Natural killer cell treated with Interleukin-12 subunit alpha and Interleukin-12 subunit beta and Interleukin-15 and Interleukin-18, amount 100 ng/mL, for 72 hours (primary cell): ENCODE measurements around the gene RIPK4. TPM values are rescaled to one million over a fixed set of nuclear protein-coding genes. Genes with fewer than 3 reads are reported as not detected.

Source experiments
- ATAC-seq, 2 donors: fragments of 150-1000 bp; cut with Tn5 transposase in 1 of 2; sonication (Bioruptor Pico), chemical (Tn5 transposase) in 1 of 2; 2 replicates each; pipeline ENCODE4 v1.10.0; 2021
- DNase-seq: peaks from one replicate; pipeline ENCODE4 v3.0.0; 2022; ENCODE audit warnings: low spot score
- H3K27ac Mint-ChIP-seq, 2 donors: 1 replicate in 1 of 2; 2 replicates in 1 of 2; pipeline ENCODE4 v1.8.0; 2022; ENCODE audit warnings: mixed read lengths in 2 of 2, mild to moderate bottlenecking in 1 of 2, moderate library complexity in 1 of 2
- H3K27me3 Mint-ChIP-seq, 2 donors: 1 replicate in 1 of 2; 2 replicates in 1 of 2; pipeline ENCODE4 v1.8.0; 2022; ENCODE audit warnings: mixed read lengths in 2 of 2
- H3K36me3 Mint-ChIP-seq: one replicate; pipeline ENCODE4 v1.8.0; 2022; ENCODE audit warnings: mixed read lengths
- H3K4me1 Mint-ChIP-seq, 2 donors: 1 replicate in 1 of 2; 2 replicates in 1 of 2; pipeline ENCODE4 v1.8.0; 2022; ENCODE audit warnings: low read depth in 2 of 2, mixed read lengths in 2 of 2, mild to moderate bottlenecking in 1 of 2
- H3K4me3 Mint-ChIP-seq: one replicate; pipeline ENCODE4 v1.8.0; 2022; ENCODE audit warnings: mixed read lengths
- H3K9me3 Mint-ChIP-seq: 2 replicates; pipeline ENCODE4 v1.8.0; 2022; ENCODE audit warnings: mixed read lengths
- total RNA-seq, 2 donors: library from RNA; stranded (reverse); gene quantifications; one replicate each; pipeline ENCODE4 v1.2.3, GENCODE V29; 2022

The RIPK4 gene
- total RNA-seq: under 1 TPM in 1 of 2 donors, not detected in 1; 0.11 TPM

DNA sequence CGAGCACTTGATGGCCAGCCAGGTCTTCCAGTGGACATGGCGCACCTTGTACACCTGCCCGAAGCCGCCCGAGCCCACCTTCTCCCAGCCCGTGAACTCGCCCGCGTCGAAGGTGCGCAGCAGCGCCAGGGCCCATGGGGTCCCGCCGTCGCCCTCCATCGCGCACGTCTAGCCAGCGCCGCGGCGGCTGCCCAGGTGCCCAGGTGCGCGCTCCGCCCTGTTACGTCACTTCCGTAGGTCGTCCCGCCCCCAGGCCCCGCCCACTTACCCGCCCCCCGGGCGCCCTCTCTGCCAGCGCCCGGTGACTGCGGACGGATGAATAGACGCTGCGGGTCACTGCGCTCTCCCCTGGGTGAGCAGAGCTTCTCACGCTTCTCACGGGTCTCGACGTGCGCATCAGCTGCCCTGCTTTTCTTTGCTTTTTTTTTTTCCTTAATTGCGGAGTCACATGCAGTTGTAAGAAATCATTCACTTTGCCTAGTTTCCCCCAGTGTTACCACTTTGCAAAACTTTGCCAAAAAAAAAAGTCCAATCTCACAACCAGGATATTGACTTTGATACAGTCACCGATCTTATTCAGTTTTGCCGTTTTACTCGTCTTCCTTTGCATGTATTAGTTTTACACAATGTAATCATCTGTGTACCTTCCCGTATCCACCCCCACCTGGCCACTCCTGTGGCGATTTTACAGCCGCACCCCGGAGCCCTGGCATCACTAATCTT lies at the start of gene RIPK4:
RIPK4 (minus strand) TSS at position 170 of the 723 bp plus-strand sequence; CDS start at position 159, 11 bp downstream.
- ATAC-seq: peak; percentile 31 to 65
- peaks cover 21 to 22% of the 10 kb centered on the region in 2 donors for H3K4me1 Mint-ChIP-seq
- no peaks in the 10 kb centered on the region for H3K9me3 Mint-ChIP-seq
- H3K36me3 Mint-ChIP-seq: peaks cover 10% of the 10 kb centered on the region
- peaks cover 54 to 64% of the 10 kb centered on the region in 2 donors for H3K27me3 Mint-ChIP-seq
- peak within 1 kb of the TSS; percentile 60 for H3K4me3 Mint-ChIP-seq
- H3K27ac Mint-ChIP-seq: no peak within 1 kb of the TSS
- DNase-seq: no peak

GRCh38 chr21:41815652-41816582 lies 49.1 kb upstream of the RIPK4 start:
- H3K36me3 Mint-ChIP-seq: peaks cover 9% of the 10 kb centered on the region
- H3K9me3 Mint-ChIP-seq: no peaks in the 10 kb centered on the region
- ATAC-seq: peak; percentile 32 to 53
- no peak overlapping the region for H3K4me3 Mint-ChIP-seq
- DNase-seq: no peak
- no peak overlapping the region for H3K27ac Mint-ChIP-seq
- H3K27me3 Mint-ChIP-seq: no peaks in the 10 kb centered on the region
- H3K4me1 Mint-ChIP-seq: peaks cover 0 to 2% of the 10 kb centered on the region in 2 donors

DNA sequence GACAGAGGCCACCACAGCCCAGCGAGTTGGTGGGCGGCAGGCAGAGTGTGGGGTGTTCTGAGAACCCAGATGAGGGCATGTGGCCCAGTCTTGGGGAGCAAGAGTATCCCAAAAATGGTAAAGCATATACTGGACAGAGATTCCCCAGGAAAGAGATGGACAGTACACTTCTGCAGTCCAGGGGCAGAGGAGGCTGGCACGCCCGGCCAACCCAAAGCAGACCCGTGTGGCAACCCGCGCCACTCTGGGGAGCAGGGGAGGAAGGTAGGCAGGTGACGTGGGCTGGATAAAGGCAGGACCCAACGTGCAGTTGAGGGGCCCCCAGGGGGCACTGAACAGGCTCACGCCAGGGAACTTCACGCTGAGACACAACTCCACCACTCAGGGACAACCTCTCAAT lies 46.4 kb upstream of the RIPK4 start:
- no peak for DNase-seq
- no peak for ATAC-seq
- Mint-ChIP-seq H3K36me3 (peaks cover 13% of the 10 kb centered on the region), H3K27ac (no peak overlapping the region), H3K4me3 (no peak overlapping the region), H3K9me3 (no peaks in the 10 kb centered on the region), H3K27me3 (no peaks in the 10 kb centered on the region), H3K4me1 (peaks cover 0 to 2% of the 10 kb centered on the region in 2 donors)

GRCh38 chr21:41812679-41813078 lies 45.8 kb upstream of the RIPK4 start:
- no peaks in the 10 kb centered on the region for H3K9me3 Mint-ChIP-seq
- no peak overlapping the region for H3K4me3 Mint-ChIP-seq
- ATAC-seq (no peak), DNase-seq (no peak)
- no peaks in the 10 kb centered on the region for H3K27me3 Mint-ChIP-seq
- H3K4me1 Mint-ChIP-seq: peaks cover under 1 to 2% of the 10 kb centered on the region in 2 donors
- H3K36me3 Mint-ChIP-seq: peaks cover 13% of the 10 kb centered on the region
- no peak overlapping the region for H3K27ac Mint-ChIP-seq

- Mint-ChIP-seq H3K4me3 (no peak overlapping the region), H3K27me3 (no peaks in the 10 kb centered on the region), H3K4me1 (peaks cover 11% of the 10 kb centered on the region in 2 donors), H3K36me3 (peaks cover 20% of the 10 kb centered on the region), H3K27ac (no peak overlapping the region), H3K9me3 (peaks cover 6% of the 10 kb centered on the region)
- ATAC-seq (no peak), DNase-seq (no peak)
Observed at GRCh38 chr21:41810597-41810932, 43.7 kb upstream of the RIPK4 start.

GRCh38 chr21:41809891-41810596 lies 43.2 kb upstream of the RIPK4 start:
- H3K4me3 Mint-ChIP-seq: no peak overlapping the region
- peaks cover 18% of the 10 kb centered on the region for H3K36me3 Mint-ChIP-seq
- no peaks in the 10 kb centered on the region for H3K27me3 Mint-ChIP-seq
- H3K9me3 Mint-ChIP-seq: peaks cover 6% of the 10 kb centered on the region
- H3K27ac Mint-ChIP-seq: no peak overlapping the region
- ATAC-seq: no peak
- peaks cover 11 to 13% of the 10 kb centered on the region in 2 donors for H3K4me1 Mint-ChIP-seq
- DNase-seq: no peak

GRCh38 chr21:41808846-41809245 lies 42.0 kb upstream of the RIPK4 start:
- no peaks in the 10 kb centered on the region for H3K27me3 Mint-ChIP-seq
- peaks cover 11 to 17% of the 10 kb centered on the region in 2 donors for H3K4me1 Mint-ChIP-seq
- H3K27ac Mint-ChIP-seq: no peak overlapping the region
- ATAC-seq (no peak), DNase-seq (no peak)
- peaks cover 6% of the 10 kb centered on the region for H3K9me3 Mint-ChIP-seq
- H3K4me3 Mint-ChIP-seq: no peak overlapping the region
- H3K36me3 Mint-ChIP-seq: peaks cover 12% of the 10 kb centered on the region

DNA sequence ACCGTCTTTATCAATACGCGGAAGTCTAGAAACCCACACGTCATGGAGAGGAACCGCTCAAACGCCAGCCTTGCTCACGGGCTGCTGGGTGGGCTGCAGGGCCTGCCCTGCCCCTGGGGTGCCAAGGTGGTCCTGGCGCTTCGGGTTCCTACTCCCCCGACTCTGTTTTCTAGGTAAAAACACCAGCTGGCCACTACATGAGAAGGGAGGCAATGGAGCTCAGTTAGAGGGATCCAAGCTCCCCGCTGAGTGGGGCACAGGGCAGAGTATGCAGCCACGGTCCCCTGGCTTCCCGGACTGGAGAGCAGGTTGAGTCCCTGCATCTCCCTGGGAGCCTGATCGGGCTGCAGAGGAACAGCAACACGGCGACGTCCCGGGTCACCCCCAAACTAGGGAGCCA lies 41.2 kb upstream of the RIPK4 start:
- H3K27me3 Mint-ChIP-seq: no peaks in the 10 kb centered on the region
- ATAC-seq (no peak), DNase-seq (no peak)
- H3K4me3 Mint-ChIP-seq: no peak overlapping the region
- H3K9me3 Mint-ChIP-seq: peaks cover 6% of the 10 kb centered on the region
- H3K4me1 Mint-ChIP-seq: peaks cover 11 to 17% of the 10 kb centered on the region in 2 donors
- H3K36me3 Mint-ChIP-seq: peaks cover 12% of the 10 kb centered on the region
- no peak overlapping the region for H3K27ac Mint-ChIP-seq

DNA sequence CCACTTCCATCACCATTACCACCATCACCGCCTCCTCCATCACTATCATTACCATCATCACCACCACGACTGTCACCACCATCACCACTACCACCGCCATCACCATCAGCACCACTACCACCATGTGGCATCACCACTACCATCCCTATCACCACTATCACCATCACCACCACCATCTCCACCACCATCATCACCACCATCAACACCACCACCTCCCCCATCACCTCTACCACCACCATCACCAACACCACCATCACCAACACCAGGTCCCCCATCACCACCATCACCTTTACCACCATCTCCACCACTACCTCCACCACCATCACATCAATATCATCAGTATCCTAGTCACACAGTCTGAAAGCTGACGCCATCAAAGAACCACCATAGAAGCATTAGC lies 39.9 kb upstream of the RIPK4 start:
- Mint-ChIP-seq H3K27ac (peak overlapping the region; percentile 15 to 66), H3K36me3 (peaks cover 12% of the 10 kb centered on the region), H3K27me3 (no peaks in the 10 kb centered on the region), H3K4me1 (peaks cover 11 to 17% of the 10 kb centered on the region in 2 donors), H3K4me3 (no peak overlapping the region), H3K9me3 (peaks cover 6% of the 10 kb centered on the region)
- no peak for DNase-seq
- ATAC-seq: no peak

GRCh38 chr21:41805643-41806042 lies 38.8 kb upstream of the RIPK4 start:
- peak in 1 of 2 donors; percentile 17 for ATAC-seq
- Mint-ChIP-seq H3K9me3 (peaks cover 6% of the 10 kb centered on the region), H3K4me1 (peaks cover 11 to 17% of the 10 kb centered on the region in 2 donors), H3K27ac (no peak overlapping the region), H3K4me3 (no peak overlapping the region), H3K36me3 (peaks cover 8% of the 10 kb centered on the region), H3K27me3 (no peaks in the 10 kb centered on the region)
- no peak for DNase-seq

DNA sequence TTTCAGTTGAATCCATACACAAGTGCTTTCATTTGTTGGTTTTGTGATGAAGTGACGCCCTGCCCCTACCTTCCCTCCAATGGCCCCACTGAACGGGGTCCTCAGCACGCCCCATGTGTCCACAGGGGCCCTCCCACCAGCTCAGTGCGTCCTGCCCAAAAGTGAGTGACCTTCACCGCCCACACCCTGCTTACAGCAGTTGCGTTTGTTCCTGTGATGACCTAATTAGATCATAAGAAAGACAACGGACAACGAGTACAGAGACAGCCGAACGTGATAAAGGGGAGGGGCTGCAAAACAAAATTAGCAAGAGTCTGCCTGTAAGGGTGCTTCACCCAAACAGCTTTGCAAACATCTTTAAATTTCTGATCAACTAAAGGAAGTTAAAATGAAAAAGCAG lies 38.2 kb upstream of the RIPK4 start:
- Mint-ChIP-seq H3K4me1 (peaks cover 11 to 17% of the 10 kb centered on the region in 2 donors), H3K27me3 (no peaks in the 10 kb centered on the region), H3K9me3 (peaks cover 6% of the 10 kb centered on the region), H3K4me3 (no peak overlapping the region), H3K36me3 (peaks cover 7% of the 10 kb centered on the region), H3K27ac (no peak overlapping the region)
- DNase-seq (no peak), ATAC-seq (no peak)

DNA sequence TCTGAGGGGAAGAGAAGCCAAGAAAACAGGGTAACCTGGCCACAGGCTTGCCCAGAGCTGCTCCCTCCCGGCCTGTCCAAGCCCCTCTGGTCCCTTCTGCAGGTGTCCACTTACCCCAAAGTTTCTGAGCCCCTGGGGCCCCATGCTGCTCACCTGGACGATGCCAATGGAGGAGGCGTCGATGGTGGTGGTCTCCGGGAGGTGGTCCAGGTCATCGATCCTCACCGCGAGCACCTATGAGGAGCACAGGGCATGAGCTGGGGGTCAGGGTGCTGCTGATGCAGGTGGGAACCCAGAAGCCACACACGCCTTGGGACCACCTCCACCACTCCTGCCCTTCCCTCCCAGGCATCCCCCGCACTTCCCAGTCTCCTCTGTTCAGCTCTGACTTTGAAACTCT lies 37.5 kb upstream of the RIPK4 start:
- Mint-ChIP-seq H3K4me3 (no peak overlapping the region), H3K4me1 (peaks cover 11 to 17% of the 10 kb centered on the region in 2 donors), H3K27me3 (no peaks in the 10 kb centered on the region), H3K9me3 (peaks cover 6% of the 10 kb centered on the region), H3K27ac (no peak overlapping the region), H3K36me3 (peaks cover 7% of the 10 kb centered on the region)
- no peak for ATAC-seq
- DNase-seq: no peak

GRCh38 chr21:41803316-41803715 lies 36.5 kb upstream of the RIPK4 start:
- Mint-ChIP-seq H3K36me3 (peaks cover 7% of the 10 kb centered on the region), H3K4me3 (no peak overlapping the region), H3K27me3 (no peaks in the 10 kb centered on the region), H3K4me1 (peaks cover 11 to 17% of the 10 kb centered on the region in 2 donors), H3K27ac (no peak overlapping the region), H3K9me3 (peaks cover 6% of the 10 kb centered on the region)
- no peak for DNase-seq
- no peak for ATAC-seq
